DMS 273 (cell line): ENCODE results near the gene SLC29A3.

ENCODE experiments used
- DNase-seq: peaks from one replicate; lab custom pipeline; 2025; ENCODE audit not compliant: unreplicated experiment; lab: John Stamatoyannopoulos, UW

The SLC29A3 gene

GRCh38 chr10:71409516-71410104 lies 90.6 kb downstream of the SLC29A3 start:
- DNase-seq = no peak
